NCI-H226 (cell line): ENCODE measurements around the gene SLC6A1.

ENCODE experiments used
- DNase-seq: peaks from one replicate; pipeline ENCODE4 v3.0.0-alpha.2; 2015

SLC6A1 gene

DNA sequence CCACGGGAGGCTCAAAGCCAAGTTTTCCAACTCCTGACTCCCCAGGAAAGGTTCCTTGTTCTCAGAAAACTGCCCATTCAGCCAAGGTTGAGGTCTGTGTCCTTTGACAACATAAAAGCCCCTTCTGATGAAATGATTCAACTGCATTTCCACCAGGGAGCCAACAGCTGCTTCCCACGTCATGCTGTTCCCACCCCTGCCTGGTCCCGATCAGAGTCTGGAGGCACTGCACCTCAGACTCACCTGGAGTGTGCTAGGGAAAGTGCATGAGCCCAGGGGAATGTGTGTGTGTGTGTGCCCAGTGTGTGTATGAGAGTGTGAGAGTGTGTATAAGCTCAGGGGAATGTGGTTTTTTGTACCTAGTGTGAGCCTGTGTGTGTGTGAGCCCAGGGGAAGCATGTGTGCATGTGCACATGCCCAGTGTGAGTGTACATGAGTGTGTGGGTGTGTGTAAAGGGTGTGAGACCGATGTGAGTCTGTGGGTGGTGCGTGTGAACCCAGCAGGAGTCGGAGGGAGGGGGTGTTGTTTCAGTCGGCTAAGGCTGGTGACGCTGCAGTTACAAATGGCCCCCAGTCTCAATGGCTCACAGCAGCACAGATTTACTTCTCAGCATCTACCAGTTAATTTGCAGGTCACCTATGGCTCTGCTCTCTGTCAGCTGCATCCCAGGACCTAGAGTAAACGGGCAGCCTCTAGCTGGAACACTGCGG is 20.3 kb upstream of the SLC6A1 start:
- DNase-seq: no peak

DNA sequence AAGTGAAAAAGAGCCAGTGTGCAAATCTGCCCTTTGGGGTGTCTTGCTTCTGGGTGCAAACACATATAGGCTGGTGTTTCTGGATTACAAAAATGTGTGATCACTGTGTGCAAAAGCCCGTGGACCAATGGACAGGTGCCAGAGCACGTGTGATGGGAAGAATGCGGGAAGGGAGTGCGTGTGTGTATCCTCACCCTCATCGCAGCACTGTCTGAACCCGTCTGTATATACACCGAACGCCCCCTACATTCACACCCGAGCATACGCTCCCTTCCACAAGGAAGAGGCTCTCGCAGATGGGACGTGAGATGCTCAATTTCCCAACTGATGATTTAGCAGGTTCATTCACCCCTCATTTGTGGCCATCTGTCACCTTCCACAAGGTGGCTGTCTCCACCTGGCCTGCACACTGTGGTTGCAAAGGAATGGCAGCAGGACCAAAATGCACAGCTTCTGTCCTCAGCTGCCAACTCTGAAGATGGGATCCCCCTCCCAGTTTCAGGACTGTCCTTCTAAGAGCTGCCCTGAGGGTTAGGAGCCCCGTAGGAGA is 19.4 kb upstream of the SLC6A1 start:
- no peak for DNase-seq

DNA sequence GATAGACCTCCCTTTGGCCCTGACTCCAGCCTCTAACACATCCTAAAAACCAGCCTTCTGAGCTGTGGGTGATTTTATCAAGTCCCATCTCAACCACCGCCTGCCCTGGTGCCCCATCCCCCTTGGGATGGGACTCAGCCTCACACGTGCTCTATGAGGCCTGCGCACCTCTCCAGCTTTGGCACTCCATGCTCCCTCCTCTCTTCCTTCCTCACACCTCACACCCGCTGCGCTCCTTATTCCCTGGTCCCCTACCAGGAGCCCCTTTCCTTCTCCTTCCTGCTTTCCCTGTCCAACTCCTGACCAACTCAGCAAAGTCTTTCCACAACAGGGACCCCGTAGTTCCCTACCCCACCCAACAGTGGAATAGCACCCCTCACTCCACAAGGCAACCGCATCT is 18.4 kb upstream of the SLC6A1 start:
- DNase-seq: no peak

DNA sequence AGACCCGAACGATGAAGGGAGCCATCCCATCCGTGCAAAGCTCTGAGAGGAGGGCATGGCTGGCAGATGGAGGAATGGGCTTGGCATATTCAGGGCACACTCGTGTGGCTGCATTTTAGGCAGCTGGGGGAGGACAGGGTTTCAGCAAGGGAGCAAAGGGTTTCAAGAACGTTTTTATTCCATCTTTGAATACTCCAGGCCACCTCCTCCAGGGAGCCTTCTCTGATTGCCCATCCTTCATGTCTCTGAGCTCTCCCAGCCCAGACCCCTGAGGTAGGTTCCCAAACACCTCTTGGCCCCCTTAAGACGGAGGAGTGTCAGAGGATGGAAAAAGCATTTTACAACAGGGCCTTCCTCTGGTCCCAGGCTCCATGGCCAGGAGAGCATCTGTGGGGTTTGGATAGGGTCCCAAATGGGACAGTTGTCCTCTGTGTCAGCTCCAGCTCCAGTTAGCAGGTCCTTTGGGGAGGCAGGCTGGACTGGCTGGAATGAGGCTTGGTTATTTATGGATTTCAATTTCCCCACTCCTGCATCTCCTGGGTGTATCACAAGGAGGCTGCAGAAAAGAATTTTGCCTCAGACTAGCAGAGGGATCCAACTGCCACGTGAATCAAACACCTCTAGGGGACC is 17.7 kb upstream of the SLC6A1 start:
- DNase-seq: no peak

DNA sequence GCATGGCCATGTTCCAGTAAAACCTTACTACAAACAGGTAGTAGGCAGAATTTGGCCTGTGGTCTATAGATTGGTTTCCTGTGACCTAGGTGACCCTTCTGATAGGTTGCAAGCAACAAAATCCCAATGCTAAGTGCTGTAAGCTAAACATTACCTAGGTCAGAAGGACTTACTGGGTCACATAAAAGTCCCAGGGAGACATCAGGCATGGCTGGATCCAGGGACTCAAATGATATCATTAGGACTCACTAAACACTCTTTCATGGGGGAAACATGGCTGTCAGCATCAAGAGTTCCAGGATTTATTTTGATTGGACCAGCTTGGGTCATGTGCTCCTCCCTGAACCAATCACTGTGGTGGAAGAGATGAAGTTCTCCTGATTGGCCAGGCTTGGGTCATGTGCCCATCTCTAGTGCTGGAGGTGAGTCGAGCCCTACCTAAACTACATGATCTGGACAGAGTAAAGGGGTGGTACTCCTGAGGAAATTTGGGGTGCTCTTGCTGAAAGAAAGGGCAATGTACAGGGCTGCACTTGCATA is 16.8 kb upstream of the SLC6A1 start:
- no peak for DNase-seq

DNA sequence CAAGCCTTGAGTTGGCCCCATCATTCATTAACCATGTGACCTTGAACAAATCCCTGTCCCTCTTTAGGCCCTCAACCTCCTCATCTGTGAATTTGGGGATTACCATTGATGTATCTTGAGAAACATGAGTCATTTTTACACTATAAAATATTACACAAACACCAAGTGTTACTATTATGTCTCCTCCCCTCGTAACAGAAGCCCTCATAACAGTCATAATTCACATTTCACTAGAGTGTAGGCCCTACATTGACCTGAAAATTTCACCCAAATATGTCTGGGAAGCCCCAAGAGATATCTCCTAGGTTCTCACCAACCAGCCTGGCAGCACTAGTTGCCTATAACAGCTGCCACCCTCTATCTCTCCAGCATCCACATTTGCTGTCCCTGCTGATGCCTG is 15.8 kb upstream of the SLC6A1 start:
- no peak for DNase-seq

DNA sequence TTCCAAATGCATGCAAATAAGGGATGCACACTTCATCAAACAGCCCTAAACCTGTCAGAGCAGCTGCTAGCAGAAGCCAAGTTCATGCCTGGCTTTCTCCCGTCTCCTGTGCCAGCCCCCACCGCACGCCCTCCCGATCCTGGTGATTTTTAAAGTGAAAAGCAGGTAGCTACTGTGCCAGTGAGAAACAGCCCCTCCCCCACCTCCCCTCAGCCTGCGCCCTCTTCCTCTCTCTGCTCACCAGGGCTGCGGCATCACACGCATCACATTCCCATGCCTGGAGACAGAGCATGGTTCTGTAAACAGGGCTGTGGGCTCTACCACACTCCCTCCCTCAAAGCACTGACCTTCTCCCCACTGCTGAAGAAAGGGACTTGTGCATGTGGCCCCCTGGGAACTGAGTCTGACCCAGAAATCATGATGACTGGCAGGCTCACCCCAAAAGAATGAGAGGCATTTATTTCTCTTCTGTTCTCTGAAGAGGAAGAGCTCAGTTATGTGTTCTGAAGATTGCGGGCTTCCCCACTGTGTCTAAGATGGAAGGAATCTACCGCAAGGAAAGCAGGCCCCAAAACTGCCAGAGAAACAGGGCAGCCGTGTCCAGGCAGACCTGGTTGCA is 14.5 kb upstream of the SLC6A1 start:
- no peak for DNase-seq

DNA sequence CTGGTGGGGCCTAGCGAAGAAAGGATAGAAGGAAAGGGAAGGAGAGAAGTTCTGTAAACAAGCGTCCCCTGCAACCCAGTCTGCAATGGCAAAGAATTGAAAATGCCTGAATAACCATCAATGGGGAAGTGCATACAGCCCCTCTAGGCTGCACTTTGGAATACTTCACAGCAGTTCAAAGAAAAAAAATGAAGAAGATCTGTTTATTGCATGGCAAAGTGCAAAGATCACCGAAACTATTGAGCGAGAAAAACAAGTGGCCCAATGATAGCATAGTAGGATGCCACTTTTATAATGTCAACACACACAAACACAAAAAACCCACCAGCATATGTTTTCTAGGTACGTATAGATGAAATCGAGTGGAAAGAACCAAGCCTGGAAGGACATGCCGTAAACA is 13.6 kb upstream of the SLC6A1 start:
- no peak for DNase-seq

DNA sequence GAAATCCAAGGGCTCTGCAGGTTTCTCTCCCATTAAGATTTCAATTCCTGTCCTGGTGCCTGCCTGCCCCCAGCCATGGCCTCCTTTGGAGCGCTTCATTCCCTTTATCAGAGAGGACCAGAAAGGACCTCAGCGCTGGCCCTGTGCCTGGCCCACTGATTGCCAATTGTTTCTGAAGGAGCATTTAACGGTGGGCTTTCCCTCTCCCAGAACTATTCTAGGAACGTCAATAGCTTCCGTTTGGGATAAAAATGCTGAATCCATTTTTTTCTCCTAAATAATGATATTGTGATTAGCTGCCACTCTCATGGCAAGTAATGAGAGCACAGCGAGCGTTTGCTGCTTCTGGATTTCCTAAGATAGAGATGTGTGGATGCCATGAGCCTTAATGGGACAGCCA is 12.2 kb upstream of the SLC6A1 start:
- no peak for DNase-seq

DNA sequence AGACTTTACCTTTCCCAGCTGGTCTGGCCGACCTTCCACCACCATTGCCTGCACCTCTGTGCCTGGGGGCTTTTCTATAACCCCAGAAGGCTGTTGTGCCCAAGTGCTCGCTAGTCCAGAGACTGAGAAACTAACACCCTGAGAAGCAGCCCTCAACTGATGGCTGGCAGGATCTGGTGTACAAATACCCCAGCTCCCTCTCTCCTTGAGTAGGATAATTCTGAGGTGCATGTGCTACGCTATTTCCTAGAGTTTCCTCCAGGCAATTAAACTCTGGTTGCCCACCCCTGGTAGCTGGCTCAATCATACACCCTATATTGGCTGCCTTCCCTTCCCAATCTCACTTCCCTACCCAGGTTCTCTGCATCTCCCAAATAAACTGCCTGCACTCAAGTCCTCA is 11.5 kb upstream of the SLC6A1 start:
- no peak for DNase-seq

DNA sequence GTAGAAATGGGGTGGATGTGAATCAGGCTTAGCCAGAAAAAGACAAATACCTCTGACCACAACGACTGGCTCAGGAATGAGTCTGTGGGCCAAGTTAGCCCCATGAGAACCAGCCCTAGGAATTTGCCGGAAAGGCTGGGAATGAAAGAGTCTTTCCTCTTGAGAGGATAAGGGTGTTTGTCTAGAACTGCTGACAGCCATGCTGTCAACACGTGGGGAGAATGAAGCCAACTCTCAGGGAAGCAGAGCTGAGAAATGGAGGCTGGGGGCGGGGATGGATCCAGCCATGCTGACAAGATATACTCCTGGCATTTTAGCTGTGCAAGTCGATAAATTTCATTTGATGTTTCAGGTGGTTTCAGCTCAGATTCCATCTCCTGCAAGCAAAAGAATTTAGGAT is 10.6 kb upstream of the SLC6A1 start:
- DNase-seq: peak; percentile 9

DNA sequence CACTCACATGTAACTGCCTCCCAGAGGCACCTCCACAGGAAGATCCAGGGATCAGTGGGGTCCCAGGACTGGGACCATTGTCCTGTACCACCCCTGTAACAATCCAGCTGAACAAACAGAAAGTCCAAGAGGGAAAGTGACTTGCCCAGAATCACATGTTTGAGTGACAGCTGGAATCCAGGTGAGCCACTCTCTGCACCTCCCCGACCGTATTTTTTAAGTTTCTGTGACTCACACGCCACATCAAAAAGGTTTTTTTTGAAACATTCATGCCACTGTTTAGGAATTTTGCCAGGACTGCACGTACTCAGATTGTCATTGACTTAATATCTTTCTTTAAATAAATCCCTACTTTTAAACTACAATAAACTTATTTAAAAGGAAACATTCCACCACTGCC is 9.8 kb upstream of the SLC6A1 start:
- no peak for DNase-seq

DNA sequence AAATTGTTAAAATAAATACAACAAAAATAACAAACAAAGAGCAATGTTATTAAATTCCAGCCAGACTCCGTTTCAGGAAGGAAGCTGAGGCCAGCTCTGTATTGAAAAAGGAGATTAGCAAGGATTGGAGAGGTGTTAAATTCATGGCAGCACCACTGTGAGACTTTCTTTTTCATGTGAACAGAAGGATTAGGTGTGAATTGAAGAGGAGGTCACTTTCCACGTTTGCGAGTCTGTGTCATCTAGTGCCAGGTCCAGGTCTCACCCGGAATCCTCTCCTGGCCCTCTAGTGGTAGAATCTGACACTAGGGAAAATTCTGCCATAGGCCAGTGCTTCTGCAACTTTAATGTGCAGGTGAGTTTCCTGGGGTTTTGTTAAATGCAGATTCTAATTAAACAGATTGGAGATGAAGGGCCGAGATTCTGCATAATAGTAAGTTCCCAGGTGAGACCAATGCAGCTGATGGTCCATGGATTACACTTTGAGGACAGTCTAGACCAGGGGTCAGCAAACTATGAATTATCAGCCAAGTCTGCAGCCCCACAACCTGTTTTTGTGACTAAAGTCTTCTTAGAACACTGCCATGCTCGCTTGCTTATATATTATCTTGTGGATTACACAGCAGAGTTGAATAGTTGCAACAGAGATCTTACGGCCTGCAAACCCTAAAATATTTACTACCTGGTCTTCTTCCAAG is 9.2 kb upstream of the SLC6A1 start:
- DNase-seq: peak; percentile 18

DNA sequence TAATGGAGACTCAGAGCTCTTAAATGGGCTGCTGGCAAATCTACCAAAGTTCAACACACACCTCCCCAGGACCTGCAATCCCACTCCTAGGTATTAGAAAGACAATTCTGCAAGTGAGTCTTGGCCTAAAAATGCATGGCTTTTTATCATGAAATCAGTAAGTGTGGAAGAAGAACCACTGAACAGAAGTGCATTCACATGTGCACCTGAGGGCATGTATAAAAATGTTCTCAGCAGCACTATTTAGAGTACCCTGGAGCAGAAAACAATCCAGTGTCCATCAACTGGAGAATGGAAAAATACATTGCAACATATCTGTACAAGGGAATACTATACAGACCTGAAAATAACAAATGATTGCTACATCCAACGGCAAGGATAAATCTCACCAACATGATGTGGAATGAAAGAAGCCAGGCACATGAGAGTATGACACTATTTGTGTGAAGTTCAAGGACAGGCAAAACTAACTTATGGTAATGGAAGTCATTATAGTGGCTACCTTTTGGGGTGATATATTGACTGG is 8.1 kb upstream of the SLC6A1 start:
- DNase-seq: no peak

DNA sequence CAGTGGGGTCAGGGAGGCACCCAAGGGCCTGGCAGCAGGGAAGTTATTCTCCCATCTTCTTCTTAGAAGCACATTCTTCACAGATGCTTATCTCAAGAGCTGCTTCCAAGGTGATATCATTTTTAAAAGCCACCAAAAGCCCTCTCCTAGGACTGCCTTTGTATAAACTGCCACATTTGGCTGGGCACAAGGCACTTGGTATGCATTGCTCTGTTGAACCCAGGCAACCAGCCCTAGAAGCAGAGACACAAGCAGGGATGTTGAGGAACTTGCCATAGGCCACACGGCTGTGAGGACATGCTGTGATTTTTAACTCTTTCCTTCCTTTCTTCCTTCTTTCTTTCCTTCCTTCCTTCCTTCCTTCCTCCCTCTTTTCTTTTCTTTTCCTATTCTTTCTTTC is 7.4 kb upstream of the SLC6A1 start:
- no peak for DNase-seq

DNA sequence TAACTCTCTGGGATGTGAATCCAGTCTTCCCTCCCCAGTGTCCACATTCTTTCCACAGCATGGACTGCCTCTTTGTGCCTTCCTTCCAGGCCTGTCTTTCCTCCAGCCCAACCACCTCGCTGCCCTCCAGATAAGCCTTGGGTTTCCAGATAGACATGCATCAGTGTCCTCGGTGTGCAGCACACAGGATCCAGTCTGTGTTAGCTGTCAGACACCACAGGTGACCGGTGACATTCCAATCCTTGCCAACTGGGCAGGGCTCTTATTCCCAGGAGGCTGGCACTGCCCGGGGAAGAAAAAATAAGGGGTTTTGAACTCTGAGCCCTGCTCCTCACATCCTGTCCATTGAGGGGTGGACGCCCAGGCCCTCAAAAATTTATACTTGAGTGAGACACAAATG is 6.0 kb upstream of the SLC6A1 start:
- DNase-seq: no peak

DNA sequence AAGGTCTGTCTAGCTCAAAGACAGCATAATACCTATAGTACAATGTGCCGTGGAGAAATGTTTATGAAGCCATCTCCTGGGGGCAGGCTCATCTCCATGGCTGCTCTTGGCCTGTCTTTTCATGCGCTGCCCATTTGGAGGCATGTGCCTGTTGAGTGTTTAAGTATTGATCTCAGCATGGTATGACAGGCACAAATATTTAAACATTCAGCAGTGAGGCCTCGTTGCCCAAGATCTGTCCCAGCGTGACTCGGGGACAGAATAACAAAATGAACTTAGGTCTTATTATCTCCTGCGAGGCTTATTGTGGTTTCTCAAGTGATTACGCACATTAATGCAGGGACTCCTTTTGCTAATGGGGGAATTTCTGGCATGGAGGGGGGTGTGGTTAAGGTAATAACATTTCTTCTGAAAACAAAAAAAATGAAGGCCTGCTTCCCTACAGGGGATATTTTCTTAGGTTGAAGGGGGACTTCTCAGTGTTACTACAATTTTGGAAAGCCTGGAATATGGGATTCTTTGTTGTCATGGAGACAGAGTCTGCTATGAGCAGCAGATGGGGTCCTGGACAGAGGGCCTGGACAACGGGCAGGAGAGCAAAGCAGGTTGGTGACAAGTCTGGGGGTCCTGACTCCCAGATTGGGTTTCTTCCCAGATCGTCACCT is 4.4 kb upstream of the SLC6A1 start:
- DNase-seq: no peak

DNA sequence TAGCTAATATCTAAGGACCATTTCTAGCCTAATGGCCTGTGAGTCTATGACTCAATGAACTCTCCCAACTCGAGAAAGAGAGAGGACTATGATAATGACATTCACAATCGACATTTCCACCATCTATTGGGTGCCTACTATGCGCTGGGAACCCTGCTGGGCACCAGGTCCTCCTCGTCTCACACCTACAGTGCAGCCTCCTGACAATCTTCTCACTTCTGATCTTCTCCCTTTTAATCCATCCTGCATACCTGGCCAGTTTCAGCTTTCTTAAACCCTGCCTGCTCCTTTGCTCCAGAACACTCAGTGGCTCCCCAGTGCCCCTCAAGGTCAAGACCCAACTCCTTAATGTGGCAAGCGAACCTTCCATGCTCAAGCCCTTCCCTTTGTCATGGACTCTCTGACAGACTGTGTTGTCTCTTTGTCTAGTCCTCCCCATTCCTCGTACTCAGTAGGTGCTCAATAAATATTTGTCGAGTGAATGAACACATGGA is 3.5 kb upstream of the SLC6A1 start:
- DNase-seq: no peak

DNA sequence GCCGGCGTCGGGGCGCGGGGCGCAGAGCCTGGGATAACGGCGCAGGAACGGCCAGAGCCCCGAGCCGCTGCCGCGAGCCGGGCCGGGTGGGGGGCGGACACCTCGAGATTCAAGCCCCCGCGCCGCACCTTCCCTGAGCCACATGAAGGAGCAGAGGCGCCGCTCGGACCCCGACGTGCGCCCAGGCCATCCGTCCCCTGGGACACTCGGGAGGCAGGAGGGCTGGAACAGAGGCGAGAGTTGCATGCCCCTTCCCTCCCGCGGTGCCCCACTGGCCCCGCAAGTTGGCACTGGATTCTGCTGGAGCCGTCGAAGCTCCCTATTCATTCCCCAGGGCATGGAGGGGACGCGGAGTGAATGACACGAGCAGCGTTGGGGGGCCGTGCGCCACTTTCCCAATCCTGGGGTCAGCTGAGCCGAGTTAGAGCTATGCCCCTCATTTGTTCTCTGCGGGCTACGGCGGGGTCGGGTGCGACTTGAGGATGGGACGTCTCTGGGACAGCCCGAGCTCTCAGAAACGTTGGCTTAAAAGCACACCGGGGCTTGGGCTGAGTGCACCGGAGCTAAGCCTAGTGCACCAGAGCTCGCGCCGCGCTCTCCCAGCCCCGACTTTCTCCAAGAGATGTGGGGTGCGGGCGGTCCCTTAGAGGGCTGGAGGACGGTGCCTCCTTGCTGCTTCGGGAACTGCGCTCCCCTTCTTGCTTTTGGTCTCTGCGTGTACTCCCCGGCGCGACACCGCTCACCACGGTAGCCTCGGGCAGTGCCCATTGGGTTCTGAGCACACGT is 588 bp downstream of the SLC6A1 start:
- no peak for DNase-seq

DNA sequence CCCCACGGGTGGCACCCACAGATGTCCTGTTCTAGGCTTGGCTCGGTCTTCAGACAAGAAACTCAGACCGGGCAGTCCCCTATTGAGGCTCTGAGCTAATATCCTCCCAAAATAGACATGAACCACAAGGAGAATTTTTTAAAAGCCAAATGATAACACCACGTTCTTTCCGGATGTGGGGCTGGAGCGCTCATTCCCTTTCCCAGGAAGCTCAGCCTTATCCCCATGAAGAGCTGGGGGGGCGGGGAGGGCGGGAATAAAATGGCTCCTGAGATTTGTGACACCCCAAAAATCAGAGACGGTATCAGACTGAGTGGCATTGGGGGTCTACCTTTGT is 1.1 kb downstream of the SLC6A1 start:
- no peak for DNase-seq

DNA sequence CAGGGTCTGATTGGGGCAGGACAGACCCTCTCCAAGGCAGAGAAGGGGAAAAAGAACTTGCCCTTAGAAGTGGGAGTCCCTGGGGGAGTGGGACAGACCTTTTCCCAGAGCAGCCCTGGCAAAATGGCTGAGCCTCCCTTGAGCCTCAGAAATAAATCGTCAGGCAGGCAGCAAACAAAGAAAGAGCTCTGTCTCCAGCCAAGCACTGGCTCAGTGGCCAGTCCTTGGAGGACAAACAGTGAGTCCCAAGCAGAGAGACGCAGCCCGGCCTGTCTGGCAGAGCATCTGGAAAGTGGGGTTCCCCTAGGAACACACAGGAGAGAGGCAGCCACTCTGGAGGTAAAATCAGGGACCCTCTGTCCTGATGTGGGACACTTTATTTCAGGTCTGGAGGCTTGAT is 1.8 kb downstream of the SLC6A1 start:
- DNase-seq: no peak

DNA sequence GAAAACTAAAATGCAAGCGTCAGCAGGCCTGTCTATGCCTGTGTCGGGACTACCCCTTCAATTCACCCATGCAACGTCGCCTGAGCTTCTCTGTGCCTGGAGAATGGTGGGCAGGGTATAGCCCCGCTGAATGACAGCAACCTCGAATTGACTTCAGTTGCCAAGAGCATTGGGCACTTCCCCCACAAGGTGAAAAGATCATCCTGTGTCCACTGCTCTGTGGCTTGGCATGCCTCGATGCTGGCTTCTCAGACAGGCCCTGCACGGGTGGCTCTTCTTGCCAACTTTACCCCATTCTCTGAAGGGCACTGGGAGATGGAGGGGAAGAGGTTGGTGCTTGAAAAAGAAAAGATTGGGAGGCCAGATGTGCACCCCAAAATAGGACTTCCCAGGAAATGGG is 3.3 kb downstream of the SLC6A1 start:
- DNase-seq: no peak
